Fibroblast of pulmonary artery (primary cell): ENCODE data around the gene CIBAR2.

Experiments
- DNase-seq: peaks from one replicate; pipeline ENCODE4 v3.0.0-alpha.2; 2010; ENCODE audit warnings: low read depth
- H3K4me3 ChIP-seq: replicated peaks from 2 replicates; pipeline ENCODE4 v1.5.1; 2011; ENCODE audit warnings: low read depth, mild to moderate bottlenecking, control low read depth, low read length, moderate library complexity
- TF ChIP-seq, protein P1 (sequence below): IDR thresholded peaks from 2 replicates; pipeline ENCODE4 v1.5.1; 2011; ENCODE audit warnings: mild to moderate bottlenecking, control low read depth, low read length, inconsistent platforms; ENCODE audit errors: missing control alignments

CIBAR2 gene

GRCh38 chr16:85111184-85111583 lies 1.1 kb downstream of the CIBAR2 start:
- no peak overlapping the region for H3K4me3 ChIP-seq
- TF ChIP-seq, protein P1, sequence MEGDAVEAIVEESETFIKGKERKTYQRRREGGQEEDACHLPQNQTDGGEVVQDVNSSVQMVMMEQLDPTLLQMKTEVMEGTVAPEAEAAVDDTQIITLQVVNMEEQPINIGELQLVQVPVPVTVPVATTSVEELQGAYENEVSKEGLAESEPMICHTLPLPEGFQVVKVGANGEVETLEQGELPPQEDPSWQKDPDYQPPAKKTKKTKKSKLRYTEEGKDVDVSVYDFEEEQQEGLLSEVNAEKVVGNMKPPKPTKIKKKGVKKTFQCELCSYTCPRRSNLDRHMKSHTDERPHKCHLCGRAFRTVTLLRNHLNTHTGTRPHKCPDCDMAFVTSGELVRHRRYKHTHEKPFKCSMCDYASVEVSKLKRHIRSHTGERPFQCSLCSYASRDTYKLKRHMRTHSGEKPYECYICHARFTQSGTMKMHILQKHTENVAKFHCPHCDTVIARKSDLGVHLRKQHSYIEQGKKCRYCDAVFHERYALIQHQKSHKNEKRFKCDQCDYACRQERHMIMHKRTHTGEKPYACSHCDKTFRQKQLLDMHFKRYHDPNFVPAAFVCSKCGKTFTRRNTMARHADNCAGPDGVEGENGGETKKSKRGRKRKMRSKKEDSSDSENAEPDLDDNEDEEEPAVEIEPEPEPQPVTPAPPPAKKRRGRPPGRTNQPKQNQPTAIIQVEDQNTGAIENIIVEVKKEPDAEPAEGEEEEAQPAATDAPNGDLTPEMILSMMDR, result no peak
- no peak for DNase-seq

GRCh38 chr16:85110105-85110504 lies 2.2 kb downstream of the CIBAR2 start:
- no peak for DNase-seq
- TF ChIP-seq, protein P1, result no peak
- no peak overlapping the region for H3K4me3 ChIP-seq

GRCh38 chr16:85107532-85107931 lies 4.7 kb downstream of the CIBAR2 start:
- DNase-seq, result no peak
- H3K4me3 ChIP-seq, result no peak overlapping the region

DNA sequence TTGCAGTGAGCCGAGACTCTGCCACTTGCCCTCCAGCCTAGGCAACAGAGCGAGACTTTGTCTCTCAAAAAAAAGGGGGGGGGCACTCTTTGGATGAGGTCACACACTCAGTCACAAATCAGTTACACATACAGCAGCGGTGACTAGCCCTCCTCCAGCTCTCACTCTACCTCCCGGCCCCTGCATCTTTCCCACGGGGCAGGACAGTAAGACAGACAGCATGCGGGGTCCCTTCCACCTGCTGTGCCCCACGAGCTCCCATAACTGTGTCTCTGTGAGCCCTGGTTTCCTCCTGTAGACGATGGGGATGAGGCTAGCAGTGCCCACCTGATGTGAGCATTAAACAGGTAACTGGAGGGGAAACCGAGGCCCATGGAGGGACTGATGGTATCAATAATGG lies 5.2 kb downstream of the CIBAR2 start:
- no peak for DNase-seq
- no peak overlapping the region for H3K4me3 ChIP-seq
- TF ChIP-seq, protein P1, result no peak

More at GRCh38 chr16:85107532-85107931, 4.7 kb downstream of the CIBAR2 start:
- TF ChIP-seq, protein P1, result no peak

GRCh38 chr16:85105475-85105874 lies 6.8 kb downstream of the CIBAR2 start:
- H3K4me3 ChIP-seq, result no peak overlapping the region
- TF ChIP-seq, protein P1, result no peak
- no peak for DNase-seq

GRCh38 chr16:85104821-85105391 lies 7.4 kb downstream of the CIBAR2 start:
- TF ChIP-seq, protein P1, result no peak
- H3K4me3 ChIP-seq, result no peak overlapping the region
- DNase-seq, result no peak

DNA sequence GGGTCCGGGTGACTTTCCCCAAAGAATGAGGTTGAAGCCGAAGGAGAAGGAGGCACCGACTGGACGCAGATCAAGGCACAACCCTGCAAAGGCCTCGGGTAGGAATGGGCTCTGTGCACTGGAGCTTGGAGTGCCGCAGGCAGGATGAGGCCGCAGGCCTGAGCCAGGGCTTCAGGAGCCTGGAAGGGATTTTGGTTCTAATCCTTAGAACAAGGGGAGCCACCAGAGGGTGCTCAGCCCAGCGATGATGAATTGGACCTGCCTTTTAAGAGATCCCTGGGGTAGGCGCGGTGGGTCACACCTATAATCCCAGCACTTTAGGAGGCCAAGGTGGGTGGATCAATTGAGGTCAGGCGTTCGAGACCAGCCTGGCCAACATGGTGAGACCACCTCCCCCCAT lies 8.1 kb downstream of the CIBAR2 start:
- TF ChIP-seq, protein P1, result no peak
- no peak overlapping the region for H3K4me3 ChIP-seq
- no peak for DNase-seq
